ENCODE measurements around the gene KRTAP16-1.

KRTAP16-1 gene

DNA sequence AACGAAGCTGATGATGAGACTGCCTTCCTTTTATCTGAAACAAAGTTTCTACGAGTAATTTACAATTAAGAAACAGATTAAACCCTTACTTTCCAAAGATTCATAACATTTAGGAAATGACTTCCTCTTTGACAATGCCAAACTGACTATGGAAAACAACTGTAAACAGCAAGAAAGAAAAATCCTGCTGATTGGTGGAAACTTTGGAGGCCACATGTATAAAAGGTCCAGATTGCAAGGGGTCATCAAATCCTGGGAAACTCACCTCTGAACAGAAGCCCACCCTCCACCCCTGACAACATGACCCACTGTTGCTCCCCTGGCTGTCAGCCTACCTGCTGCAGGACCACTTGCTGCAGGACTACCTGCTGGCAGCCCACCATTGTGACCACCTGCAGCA lies 44.0 kb downstream of the KRTAP16-1 start, which contains the start of gene KRTAP9-6:
TSS of gene KRTAP9-6 (plus strand) at position 301 of the 400 bp plus-strand sequence. CDS start at position 301, 0 bp downstream.
- Histone ChIP-seq H3K4me3 (ENCODE audit: low read length) (no peak within 1 kb of the TSS), H3K27me3 (ENCODE audit: insufficient read depth, low read length) (no peaks in the 10 kb centered on the region; the same call in 1 of the 2 replicates), H3K36me3 (ENCODE audit: insufficient read depth, low read length) (no peaks in the 10 kb centered on the region), H3K4me1 (ENCODE audit: insufficient read depth, low read length) (no peaks in the 10 kb centered on the region), H3K9me3 (ENCODE audit: insufficient read depth, low read depth, low read length) (no peaks in the 10 kb centered on the region), H3K9ac (ENCODE audit: low read depth, low read length) (no peak within 1 kb of the TSS), H3K27ac (ENCODE audit: low read depth, low read length) (no peak within 1 kb of the TSS)
- 89% methylated on average over 2 of the region's 2 CpGs for WGBS

DNA sequence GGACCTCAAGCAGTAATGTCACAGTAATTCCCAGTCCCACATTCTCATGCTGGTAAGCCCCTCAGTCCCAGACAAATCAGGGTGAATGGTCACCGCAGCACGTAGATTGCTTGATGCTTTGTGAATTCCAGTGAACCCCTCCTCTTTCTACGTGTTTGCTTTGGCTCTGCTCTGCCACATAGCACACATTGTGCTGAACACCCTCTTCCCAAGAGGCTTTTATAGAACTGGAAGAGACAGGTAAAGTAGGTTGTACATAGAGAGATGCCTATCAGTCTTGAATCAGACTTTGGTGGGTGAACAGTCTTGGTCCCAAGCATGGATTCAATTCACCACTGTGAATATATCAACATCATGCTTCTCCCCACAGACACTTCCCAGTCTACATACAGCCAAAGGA lies 44.5 kb downstream of the KRTAP16-1 start:
- Histone ChIP-seq H3K4me3 (ENCODE audit: low read length) (no peak overlapping the region), H3K36me3 (ENCODE audit: insufficient read depth, low read length) (no peaks in the 10 kb centered on the region), H3K27ac (ENCODE audit: low read depth, low read length) (no peak overlapping the region), H3K9me3 (ENCODE audit: insufficient read depth, low read depth, low read length) (no peaks in the 10 kb centered on the region), H3K27me3 (ENCODE audit: insufficient read depth, low read length) (no peaks in the 10 kb centered on the region; the same call in 1 of the 2 replicates), H3K9ac (ENCODE audit: low read depth, low read length) (no peak overlapping the region), H3K4me1 (ENCODE audit: insufficient read depth, low read length) (no peaks in the 10 kb centered on the region)
- WGBS, result 92% methylated on average over 3 of the region's 3 CpGs

DNA sequence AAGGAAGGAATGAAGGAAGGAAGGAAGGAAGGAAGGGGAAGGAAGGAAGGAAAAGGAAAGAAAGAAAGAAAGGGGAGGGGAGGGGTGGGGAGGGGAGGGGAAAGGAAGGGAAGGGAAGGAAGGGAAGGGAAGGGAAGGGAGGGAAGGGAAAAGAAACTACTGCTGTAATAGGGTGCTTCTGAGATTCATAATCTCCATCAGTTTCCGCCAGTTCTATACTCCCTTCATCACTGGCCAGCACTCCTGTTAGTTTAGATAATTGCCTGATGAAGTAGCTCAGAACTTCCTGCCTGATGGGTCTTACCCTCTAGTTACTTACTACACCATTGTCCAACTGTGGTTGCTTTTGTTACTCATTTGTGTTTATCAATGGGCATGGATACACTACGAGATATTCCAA lies 45.9 kb downstream of the KRTAP16-1 start:
- WGBS, result 86% methylated on average over 1 of the region's 2 CpGs
- Histone ChIP-seq H3K27ac (ENCODE audit: low read depth, low read length) (no peak overlapping the region), H3K4me1 (ENCODE audit: insufficient read depth, low read length) (no peaks in the 10 kb centered on the region), H3K36me3 (ENCODE audit: insufficient read depth, low read length) (no peaks in the 10 kb centered on the region), H3K27me3 (ENCODE audit: insufficient read depth, low read length) (no peaks in the 10 kb centered on the region; the same call in 1 of the 2 replicates), H3K9me3 (ENCODE audit: insufficient read depth, low read depth, low read length) (no peaks in the 10 kb centered on the region), H3K4me3 (ENCODE audit: low read length) (no peak overlapping the region), H3K9ac (ENCODE audit: low read depth, low read length) (no peak overlapping the region)

DNA sequence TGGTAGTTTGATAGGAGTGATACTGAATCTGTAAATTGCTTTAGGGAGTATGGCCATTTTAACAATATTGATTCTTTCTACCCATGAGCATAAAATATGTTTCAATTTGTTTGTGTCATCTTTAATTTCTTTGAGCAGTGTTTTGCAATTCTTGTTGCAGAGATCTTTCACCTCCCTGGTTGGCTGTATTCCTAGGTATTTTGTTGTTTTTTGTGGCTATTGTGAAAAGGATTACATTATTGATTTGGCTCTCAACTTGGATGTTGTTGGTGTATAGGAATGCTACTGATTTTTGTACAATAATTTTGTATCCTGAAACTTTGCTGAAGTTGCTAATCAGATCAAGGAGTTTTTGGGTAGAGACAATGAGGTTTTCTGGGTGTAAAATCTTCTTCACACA lies 50.7 kb downstream of the KRTAP16-1 start:
- Histone ChIP-seq H3K36me3 (ENCODE audit: insufficient read depth, low read length) (no peaks in the 10 kb centered on the region), H3K9me3 (ENCODE audit: insufficient read depth, low read depth, low read length) (no peaks in the 10 kb centered on the region), H3K4me3 (ENCODE audit: low read length) (no peak overlapping the region), H3K27me3 (ENCODE audit: insufficient read depth, low read length) (peaks cover 2% of the 10 kb centered on the region; the same call in 1 of the 2 replicates), H3K27ac (ENCODE audit: low read depth, low read length) (no peak overlapping the region), H3K9ac (ENCODE audit: low read depth, low read length) (no peak overlapping the region), H3K4me1 (ENCODE audit: insufficient read depth, low read length) (no peaks in the 10 kb centered on the region)
